ENCODE results near the gene DRAM2.

- TF ChIP-seq, protein P1, sequence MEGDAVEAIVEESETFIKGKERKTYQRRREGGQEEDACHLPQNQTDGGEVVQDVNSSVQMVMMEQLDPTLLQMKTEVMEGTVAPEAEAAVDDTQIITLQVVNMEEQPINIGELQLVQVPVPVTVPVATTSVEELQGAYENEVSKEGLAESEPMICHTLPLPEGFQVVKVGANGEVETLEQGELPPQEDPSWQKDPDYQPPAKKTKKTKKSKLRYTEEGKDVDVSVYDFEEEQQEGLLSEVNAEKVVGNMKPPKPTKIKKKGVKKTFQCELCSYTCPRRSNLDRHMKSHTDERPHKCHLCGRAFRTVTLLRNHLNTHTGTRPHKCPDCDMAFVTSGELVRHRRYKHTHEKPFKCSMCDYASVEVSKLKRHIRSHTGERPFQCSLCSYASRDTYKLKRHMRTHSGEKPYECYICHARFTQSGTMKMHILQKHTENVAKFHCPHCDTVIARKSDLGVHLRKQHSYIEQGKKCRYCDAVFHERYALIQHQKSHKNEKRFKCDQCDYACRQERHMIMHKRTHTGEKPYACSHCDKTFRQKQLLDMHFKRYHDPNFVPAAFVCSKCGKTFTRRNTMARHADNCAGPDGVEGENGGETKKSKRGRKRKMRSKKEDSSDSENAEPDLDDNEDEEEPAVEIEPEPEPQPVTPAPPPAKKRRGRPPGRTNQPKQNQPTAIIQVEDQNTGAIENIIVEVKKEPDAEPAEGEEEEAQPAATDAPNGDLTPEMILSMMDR (IDR thresholded peaks at IDR 0.05; ENCODE audit: insufficient read depth, low read depth, low read length): no peak
- no peak for TF ChIP-seq EZH2 (IDR thresholded peaks at IDR 0.05; ENCODE audit: insufficient read depth, low read length)
Observed at GRCh38 chr1:111176678-111177077, 36.8 kb upstream of the DRAM2 start.
